Colonic mucosa (tissue), 4 donors: ENCODE results near the gene ARMC12. TPM values are rescaled to one million over a fixed set of nuclear protein-coding genes. Genes with fewer than 3 reads are reported as not detected.

Experiments used
- DNase-seq: peaks from one replicate; pipeline ENCODE4 v3.0.0-alpha.2; 2020
- H3K27ac ChIP-seq: fragments of 200-600 bp; one replicate; pipeline ENCODE4 v1.8.0; 2021
- H3K27me3 ChIP-seq: fragments of 200-600 bp; one replicate; pipeline ENCODE4 v1.8.0; 2021
- H3K36me3 ChIP-seq: fragments of 200-600 bp; one replicate; pipeline ENCODE4 v1.8.0; 2021
- H3K4me1 ChIP-seq: fragments of 200-600 bp; one replicate; pipeline ENCODE4 v1.8.0; 2021; ENCODE audit warnings: mild to moderate bottlenecking
- H3K4me3 ChIP-seq: fragments of 200-600 bp; one replicate; pipeline ENCODE4 v1.8.0; 2021
- H3K9ac ChIP-seq, 2 donors: one replicate each; pipeline ENCODE4 v1.7.0; 2013; ENCODE audit warnings: control low read depth in 2 of 2, low read depth in 2 of 2, low read length in 2 of 2
- H3K9me3 ChIP-seq: fragments of 200-600 bp; one replicate; pipeline ENCODE4 v1.8.0; 2021
- intact Hi-C: fragments of 100-400 bp; cut with DNase I; formaldehyde crosslinking; loops from one replicate; pipeline ENCODE4 v1.14.1; 2022
- total RNA-seq, 2 donors: library from RNA; stranded (reverse); fragmentation: NEBNext Ultra II Directional in 1 of 2; extraction: Animal tissue kit (Norgen Biotek cat#: 25700) in 1 of 2; gene quantifications; one replicate each; pipeline ENCODE4 v1.2.1, GENCODE V29; 2021
- TF ChIP-seq, protein P1 (sequence below): fragments of 200-600 bp; IDR thresholded peaks from one replicate; pipeline ENCODE4 v1.8.0; 2022; ENCODE audit warnings: antibody characterized with exemption, mild to moderate bottlenecking
- donor health status: healthy.
- donor health status: DM: no; HTN: no; CAD: no.
- donor health status: DM: no; HTN: no; CAD: no.

The ARMC12 gene
- total RNA-seq, 2 donors from 2014 or later: 0.30 TPM; not detected in 1

- TF ChIP-seq, protein P1, sequence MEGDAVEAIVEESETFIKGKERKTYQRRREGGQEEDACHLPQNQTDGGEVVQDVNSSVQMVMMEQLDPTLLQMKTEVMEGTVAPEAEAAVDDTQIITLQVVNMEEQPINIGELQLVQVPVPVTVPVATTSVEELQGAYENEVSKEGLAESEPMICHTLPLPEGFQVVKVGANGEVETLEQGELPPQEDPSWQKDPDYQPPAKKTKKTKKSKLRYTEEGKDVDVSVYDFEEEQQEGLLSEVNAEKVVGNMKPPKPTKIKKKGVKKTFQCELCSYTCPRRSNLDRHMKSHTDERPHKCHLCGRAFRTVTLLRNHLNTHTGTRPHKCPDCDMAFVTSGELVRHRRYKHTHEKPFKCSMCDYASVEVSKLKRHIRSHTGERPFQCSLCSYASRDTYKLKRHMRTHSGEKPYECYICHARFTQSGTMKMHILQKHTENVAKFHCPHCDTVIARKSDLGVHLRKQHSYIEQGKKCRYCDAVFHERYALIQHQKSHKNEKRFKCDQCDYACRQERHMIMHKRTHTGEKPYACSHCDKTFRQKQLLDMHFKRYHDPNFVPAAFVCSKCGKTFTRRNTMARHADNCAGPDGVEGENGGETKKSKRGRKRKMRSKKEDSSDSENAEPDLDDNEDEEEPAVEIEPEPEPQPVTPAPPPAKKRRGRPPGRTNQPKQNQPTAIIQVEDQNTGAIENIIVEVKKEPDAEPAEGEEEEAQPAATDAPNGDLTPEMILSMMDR: no peak
- intact Hi-C loops: no loop called here
- peaks cover 55% of the 10 kb centered on the region for H3K4me1 ChIP-seq
Measured at GRCh38 chr6:35728683-35729678, 7.9 kb upstream of the ARMC12 start.

DNA sequence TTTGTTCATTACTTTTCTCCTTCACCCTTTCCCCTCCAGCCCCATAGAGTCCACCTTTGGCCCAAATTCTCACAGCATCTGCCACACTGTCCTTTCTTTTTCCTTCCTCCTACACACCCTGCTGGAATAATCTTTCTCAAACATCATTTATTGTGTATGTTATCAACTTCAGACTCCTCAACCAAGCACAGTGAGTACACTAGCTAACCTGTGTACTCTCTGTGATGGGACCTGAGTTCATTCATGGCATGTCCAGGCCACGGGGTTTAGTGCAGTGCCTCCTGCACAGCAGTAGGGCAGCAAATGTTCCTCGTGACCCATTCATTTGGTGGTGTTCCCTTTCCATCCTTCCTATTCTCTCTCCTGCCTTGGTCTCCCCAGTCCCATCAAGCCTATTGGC, 7.1 kb upstream of the ARMC12 start:
- Histone ChIP-seq H3K9me3 (no peaks in the 10 kb centered on the region), H3K4me1 (peaks cover 55% of the 10 kb centered on the region), H3K4me3 (no peak overlapping the region), H3K9ac (peak overlapping the region; percentile 82 to 91), H3K27me3 (no peaks in the 10 kb centered on the region), H3K27ac (peak overlapping the region; percentile 97), H3K36me3 (no peaks in the 10 kb centered on the region)
- TF ChIP-seq, protein P1: no peak
- peak; percentile 57 for DNase-seq
- intact Hi-C loops: no loop called here

More at GRCh38 chr6:35728683-35729678, 7.9 kb upstream of the ARMC12 start:
- peak; percentile 61 for DNase-seq
- Histone ChIP-seq H3K4me3 (peak overlapping the region; percentile 41), H3K9ac (peak overlapping the region; percentile 82 to 91), H3K27me3 (no peaks in the 10 kb centered on the region), H3K27ac (peak overlapping the region; percentile 97), H3K36me3 (no peaks in the 10 kb centered on the region), H3K9me3 (no peaks in the 10 kb centered on the region)

DNA sequence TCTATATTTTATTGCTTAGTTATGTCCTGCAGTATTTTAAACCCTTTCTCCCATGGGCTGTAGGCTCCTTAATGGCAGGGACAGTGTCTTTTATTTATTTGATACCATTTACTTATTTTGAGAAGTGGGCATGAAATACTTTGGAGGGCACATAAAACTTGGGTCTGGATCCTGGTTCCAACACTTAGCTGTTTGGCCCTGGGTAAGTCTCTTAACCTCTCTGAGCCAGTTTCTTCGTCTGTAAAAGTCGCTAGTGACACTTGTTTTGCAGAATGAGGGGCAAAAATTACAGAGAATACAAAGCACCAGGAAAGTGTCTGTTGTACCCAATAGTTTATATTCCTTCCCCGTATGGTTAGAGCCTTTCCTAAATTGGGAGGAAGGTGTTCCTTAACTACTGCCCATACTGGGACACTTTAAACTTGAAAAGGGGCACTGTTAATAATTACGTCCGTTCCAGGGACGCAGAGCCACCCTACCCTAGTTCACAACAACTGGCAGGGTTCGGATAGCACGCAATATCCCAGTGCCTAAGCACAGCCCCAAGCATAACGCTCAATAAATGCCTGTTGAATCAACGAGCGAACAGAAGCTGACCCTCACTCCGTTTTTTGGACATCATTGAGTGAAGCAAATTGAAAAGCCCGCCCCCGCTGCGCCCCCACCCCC, 6.0 kb upstream of the ARMC12 start:
- H3K27me3 ChIP-seq: no peaks in the 10 kb centered on the region
- no peaks in the 10 kb centered on the region for H3K9me3 ChIP-seq
- no peak for DNase-seq
- TF ChIP-seq, protein P1: no peak
- no peaks in the 10 kb centered on the region for H3K36me3 ChIP-seq
- H3K9ac ChIP-seq: peak overlapping the region; percentile 91 to 93
- peaks cover 47% of the 10 kb centered on the region for H3K4me1 ChIP-seq
- H3K4me3 ChIP-seq: peak overlapping the region; percentile 66
- H3K27ac ChIP-seq: peak overlapping the region; percentile 97
- intact Hi-C loops: no loop called here

- intact Hi-C loops: no loop called here
- peak overlapping the region; percentile 88 to 93 for H3K9ac ChIP-seq
- H3K36me3 ChIP-seq: no peaks in the 10 kb centered on the region
- H3K27ac ChIP-seq: peak overlapping the region; percentile 97
- H3K9me3 ChIP-seq: no peaks in the 10 kb centered on the region
- no peaks in the 10 kb centered on the region for H3K27me3 ChIP-seq
- peak; percentile 96 for DNase-seq
- TF ChIP-seq, protein P1: no peak
- peaks cover 46% of the 10 kb centered on the region for H3K4me1 ChIP-seq
- H3K4me3 ChIP-seq: peak overlapping the region; percentile 66
Measured at GRCh38 chr6:35731414-35731735, 5.5 kb upstream of the ARMC12 start.

- TF ChIP-seq, protein P1: no peak
- peak; percentile 97 for DNase-seq
- Histone ChIP-seq H3K27me3 (no peaks in the 10 kb centered on the region), H3K9ac (peak overlapping the region; percentile 88 to 93), H3K4me3 (peak overlapping the region; percentile 66), H3K27ac (peak overlapping the region; percentile 97), H3K4me1 (peaks cover 43% of the 10 kb centered on the region), H3K36me3 (no peaks in the 10 kb centered on the region), H3K9me3 (no peaks in the 10 kb centered on the region)
- intact Hi-C loops: loop anchor here (2.0 kb wide), 1 partner anchor 45 kb away; no protein-coding TSS in a partner anchor
Measured at GRCh38 chr6:35731736-35732532, 4.9 kb upstream of the ARMC12 start.
